Activated CD8-positive, alpha-beta T cell treated with anti-CD3 and anti-CD28 coated beads for 36 hours (primary cell): ENCODE measurements around the gene CPLANE1. TPM values are rescaled to one million over a fixed set of nuclear protein-coding genes. Genes with fewer than 3 reads are reported as not detected.

Source experiments
- ATAC-seq: fragments of 200-7000 bp; cut with Tn5 transposase; one replicate; pipeline ENCODE4 v1.10.0; 2021; ENCODE audit warnings: mild to moderate bottlenecking, moderate library complexity
- CTCF ChIA-PET: fragments of 350-600 bp; sonication (Branson Sonifier 250); formaldehyde crosslinking; loops from one replicate; lab custom pipeline; 2021; ENCODE audit warnings: antibody characterized with exemption; lab: Charles Lee
- POLR2A ChIA-PET: fragments of 350-600 bp; sonication (Branson Sonifier 250); formaldehyde crosslinking; loops from one replicate; lab custom pipeline; 2021; ENCODE audit warnings: antibody characterized with exemption; lab: Charles Lee
- DNase-seq: peaks from one replicate; pipeline ENCODE4 v3.0.0-alpha.2; 2020
- H3K27ac Mint-ChIP-seq: one replicate; pipeline ENCODE4 v1.8.0; 2021; ENCODE audit warnings: mild to moderate bottlenecking, mixed read lengths
- H3K27me3 Mint-ChIP-seq: one replicate; pipeline ENCODE4 v1.8.0; 2021; ENCODE audit warnings: mixed read lengths
- H3K36me3 Mint-ChIP-seq: one replicate; pipeline ENCODE4 v1.8.0; 2021; ENCODE audit warnings: low read depth, mixed read lengths
- H3K4me1 Mint-ChIP-seq: one replicate; pipeline ENCODE4 v1.8.0; 2021; ENCODE audit warnings: low read depth, mixed read lengths
- H3K4me3 Mint-ChIP-seq: one replicate; pipeline ENCODE4 v1.8.0; 2021; ENCODE audit warnings: mild to moderate bottlenecking, moderate library complexity, mixed read lengths
- H3K9me3 Mint-ChIP-seq: one replicate; pipeline ENCODE4 v1.8.0; 2021; ENCODE audit warnings: mixed read lengths
- intact Hi-C: fragments of 100-400 bp; cut with micrococcal nuclease; formaldehyde crosslinking; loops from one replicate; pipeline ENCODE4 v1.10.0; 2022
- total RNA-seq, 2 experiments: library from RNA; stranded (reverse); gene quantifications; one replicate each; pipeline ENCODE4 v1.2.3, GENCODE V29; 2021
- TF ChIP-seq, protein P1 (sequence below): fragments of 200-600 bp; IDR thresholded peaks from one replicate; pipeline ENCODE4 v1.8.0; 2022; ENCODE audit warnings: antibody characterized with exemption, mild to moderate bottlenecking

CPLANE1 gene
- total RNA-seq, 2 experiments from 2014 or later = 4.8 to 4.9 TPM

DNA sequence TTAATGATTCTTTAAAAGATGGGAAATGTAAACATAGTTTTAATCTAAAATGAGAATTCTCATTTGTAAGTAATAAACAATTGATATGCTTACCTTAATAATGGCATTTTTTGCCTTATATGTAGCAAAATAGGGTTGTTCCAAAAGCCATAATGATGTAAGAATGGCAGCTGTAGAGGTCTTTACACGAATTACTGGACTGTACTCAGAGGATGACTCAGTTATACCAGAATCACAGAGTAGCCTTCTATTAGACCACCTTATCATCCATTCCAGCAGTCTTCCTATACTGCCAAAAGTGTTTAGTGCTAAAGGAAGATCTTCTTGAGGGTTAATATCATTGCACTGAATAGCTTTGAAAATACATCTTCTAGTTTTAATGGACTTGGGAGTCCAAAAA is 66.5 kb downstream of the CPLANE1 start:
- POLR2A ChIA-PET = no interaction called here
- H3K27me3 Mint-ChIP-seq = no peaks in the 10 kb centered on the region
- ATAC-seq (no peak), DNase-seq (no peak)
- TF ChIP-seq, protein P1, sequence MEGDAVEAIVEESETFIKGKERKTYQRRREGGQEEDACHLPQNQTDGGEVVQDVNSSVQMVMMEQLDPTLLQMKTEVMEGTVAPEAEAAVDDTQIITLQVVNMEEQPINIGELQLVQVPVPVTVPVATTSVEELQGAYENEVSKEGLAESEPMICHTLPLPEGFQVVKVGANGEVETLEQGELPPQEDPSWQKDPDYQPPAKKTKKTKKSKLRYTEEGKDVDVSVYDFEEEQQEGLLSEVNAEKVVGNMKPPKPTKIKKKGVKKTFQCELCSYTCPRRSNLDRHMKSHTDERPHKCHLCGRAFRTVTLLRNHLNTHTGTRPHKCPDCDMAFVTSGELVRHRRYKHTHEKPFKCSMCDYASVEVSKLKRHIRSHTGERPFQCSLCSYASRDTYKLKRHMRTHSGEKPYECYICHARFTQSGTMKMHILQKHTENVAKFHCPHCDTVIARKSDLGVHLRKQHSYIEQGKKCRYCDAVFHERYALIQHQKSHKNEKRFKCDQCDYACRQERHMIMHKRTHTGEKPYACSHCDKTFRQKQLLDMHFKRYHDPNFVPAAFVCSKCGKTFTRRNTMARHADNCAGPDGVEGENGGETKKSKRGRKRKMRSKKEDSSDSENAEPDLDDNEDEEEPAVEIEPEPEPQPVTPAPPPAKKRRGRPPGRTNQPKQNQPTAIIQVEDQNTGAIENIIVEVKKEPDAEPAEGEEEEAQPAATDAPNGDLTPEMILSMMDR = no peak
- H3K9me3 Mint-ChIP-seq = no peaks in the 10 kb centered on the region
- peaks cover 5% of the 10 kb centered on the region for H3K4me1 Mint-ChIP-seq
- H3K36me3 Mint-ChIP-seq = peaks cover 11% of the 10 kb centered on the region
- no peak overlapping the region for H3K27ac Mint-ChIP-seq
- no peak overlapping the region for H3K4me3 Mint-ChIP-seq
- CTCF ChIA-PET = no interaction called here
- intact Hi-C loops = no loop called here

DNA sequence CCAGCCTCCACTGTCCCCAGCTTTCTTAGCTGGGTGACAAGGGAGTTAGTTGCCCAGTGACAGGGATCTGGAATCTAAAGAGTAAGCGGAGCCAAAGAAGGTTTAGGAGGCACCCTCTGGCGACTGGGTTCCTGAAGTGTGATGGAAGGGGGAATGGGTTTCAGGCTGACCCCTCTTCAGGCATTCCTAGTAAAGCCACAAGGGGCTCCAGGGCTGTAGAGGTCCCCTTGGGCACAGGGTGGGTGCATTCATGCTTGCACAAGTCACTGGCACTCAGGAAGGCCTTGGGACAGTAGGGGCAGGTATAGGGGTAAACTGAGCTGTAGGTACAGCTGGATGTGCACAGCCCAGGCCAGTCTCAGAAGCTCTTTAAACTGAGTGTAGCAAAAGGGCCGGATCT is 74.2 kb downstream of the CPLANE1 start:
- no peak overlapping the region for H3K4me3 Mint-ChIP-seq
- H3K27me3 Mint-ChIP-seq = no peaks in the 10 kb centered on the region
- intact Hi-C loops = no loop called here
- POLR2A ChIA-PET = no interaction called here
- ATAC-seq (no peak), DNase-seq (no peak)
- CTCF ChIA-PET = no interaction called here
- no peak overlapping the region for H3K27ac Mint-ChIP-seq
- TF ChIP-seq, protein P1 = no peak
- no peaks in the 10 kb centered on the region for H3K9me3 Mint-ChIP-seq
- no peaks in the 10 kb centered on the region for H3K4me1 Mint-ChIP-seq
- H3K36me3 Mint-ChIP-seq = peaks cover 15% of the 10 kb centered on the region

DNA sequence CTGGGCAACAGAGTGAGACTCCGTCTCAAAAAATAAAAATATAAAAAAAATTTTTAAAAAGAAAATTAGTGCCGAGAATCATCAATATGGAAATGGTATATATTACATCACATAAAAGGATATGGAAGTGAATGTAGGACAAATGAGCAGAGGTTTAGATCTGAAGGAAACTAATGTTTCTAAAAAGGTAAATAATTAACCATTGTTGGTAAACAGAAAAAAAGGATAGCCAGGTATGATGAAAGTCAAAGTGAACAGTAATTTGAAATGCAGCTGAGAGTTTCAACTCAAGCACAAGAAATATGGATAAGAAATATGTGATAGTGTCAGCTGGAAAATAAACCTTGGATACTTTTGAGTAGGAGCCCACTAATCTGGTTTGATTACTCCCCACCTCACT is 76.2 kb downstream of the CPLANE1 start:
- TF ChIP-seq, protein P1 = no peak
- Mint-ChIP-seq H3K4me1 (no peaks in the 10 kb centered on the region), H3K4me3 (no peak overlapping the region), H3K36me3 (peaks cover 18% of the 10 kb centered on the region), H3K27ac (no peak overlapping the region), H3K9me3 (no peaks in the 10 kb centered on the region), H3K27me3 (no peaks in the 10 kb centered on the region)
- intact Hi-C loops = no loop called here
- CTCF ChIA-PET = no interaction called here
- ATAC-seq (no peak), DNase-seq (no peak)
- POLR2A ChIA-PET = no interaction called here

DNA sequence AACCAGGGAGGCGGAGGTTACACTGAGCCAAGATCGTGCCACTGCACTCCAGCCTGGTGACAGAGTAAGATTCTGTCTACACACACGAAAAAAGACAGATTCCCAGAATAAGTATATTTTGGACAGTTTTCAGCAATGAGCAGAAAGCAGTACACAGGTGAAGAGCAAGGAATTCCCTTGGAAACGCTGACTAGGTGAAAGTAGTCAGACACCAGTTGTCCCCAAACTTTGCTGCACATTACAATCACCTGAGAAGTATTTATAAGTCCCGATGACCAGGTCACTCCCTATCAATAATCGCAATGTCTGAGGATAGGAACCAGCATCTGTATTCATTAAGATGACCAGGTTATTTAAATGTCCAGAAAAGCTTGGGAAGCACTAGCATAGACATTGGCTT is 78.3 kb downstream of the CPLANE1 start:
- Mint-ChIP-seq H3K36me3 (peaks cover 15% of the 10 kb centered on the region), H3K27me3 (no peaks in the 10 kb centered on the region), H3K27ac (no peak overlapping the region), H3K4me1 (no peaks in the 10 kb centered on the region), H3K9me3 (no peaks in the 10 kb centered on the region), H3K4me3 (no peak overlapping the region)
- intact Hi-C loops = no loop called here
- ATAC-seq (no peak), DNase-seq (no peak)
- ChIA-PET POLR2A (no interaction called here), CTCF (no interaction called here)
- TF ChIP-seq, protein P1 = no peak

DNA sequence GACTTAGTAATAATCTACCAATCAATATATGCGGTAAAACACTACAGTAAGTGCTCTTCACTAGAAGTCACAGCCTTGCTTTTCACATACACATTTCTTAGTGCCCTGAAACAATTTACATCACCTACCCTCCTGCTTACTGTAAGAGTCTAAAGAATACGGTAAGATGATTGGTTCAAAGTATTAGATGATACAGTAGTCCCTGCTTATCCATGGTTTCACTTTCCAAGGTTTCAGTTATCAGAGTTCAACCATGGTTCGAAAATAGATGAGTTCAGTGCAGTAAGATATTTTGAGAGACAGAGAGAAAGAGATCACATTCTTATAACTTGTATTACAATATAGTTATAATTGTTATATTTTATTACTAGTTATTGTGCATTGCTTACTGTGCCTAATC is 83.0 kb downstream of the CPLANE1 start:
- DNase-seq (no peak), ATAC-seq (no peak)
- TF ChIP-seq, protein P1 = no peak
- ChIA-PET POLR2A (no interaction called here), CTCF (no interaction called here)
- H3K9me3 Mint-ChIP-seq = no peaks in the 10 kb centered on the region
- H3K36me3 Mint-ChIP-seq = peaks cover 5% of the 10 kb centered on the region
- no peaks in the 10 kb centered on the region for H3K27me3 Mint-ChIP-seq
- no peak overlapping the region for H3K4me3 Mint-ChIP-seq
- H3K27ac Mint-ChIP-seq = no peak overlapping the region
- no peaks in the 10 kb centered on the region for H3K4me1 Mint-ChIP-seq
- intact Hi-C loops = no loop called here
